HG02885 (cell line): Measurements from ENCODE around the gene SGCD.

ENCODE experiments used
- ATAC-seq: cut with Tn5 transposase; IDR thresholded peaks from one replicate; pipeline ENCODE4 v1.9.1; 2021; ENCODE audit warnings: mild to moderate bottlenecking; ENCODE audit not compliant: unreplicated experiment, poor library complexity

The SGCD gene

DNA sequence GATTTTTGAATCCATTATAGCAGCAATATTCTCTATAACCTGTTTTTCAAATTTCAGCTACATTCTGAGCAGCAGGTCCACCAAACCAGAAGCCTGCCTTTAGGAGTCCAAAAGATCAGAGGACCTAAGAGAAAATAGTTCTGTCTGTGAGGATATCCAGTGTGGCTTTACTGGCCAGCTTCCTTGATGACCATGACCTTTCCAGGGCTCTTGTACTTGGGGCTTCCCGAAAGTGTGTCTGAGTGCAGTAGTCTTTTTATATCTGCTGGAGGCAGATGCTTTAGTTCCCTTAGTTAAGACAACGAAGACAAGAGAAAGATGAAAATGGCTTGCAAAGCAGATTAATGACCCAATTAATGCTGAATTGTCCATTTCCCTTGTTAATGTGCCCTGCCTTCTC is 72.4 kb downstream of the SGCD start:
- no peak for ATAC-seq

- ATAC-seq, result no peak
These were observed 73.4 kb downstream of the SGCD start for GRCh38 chr5:156400231-156400986.

DNA sequence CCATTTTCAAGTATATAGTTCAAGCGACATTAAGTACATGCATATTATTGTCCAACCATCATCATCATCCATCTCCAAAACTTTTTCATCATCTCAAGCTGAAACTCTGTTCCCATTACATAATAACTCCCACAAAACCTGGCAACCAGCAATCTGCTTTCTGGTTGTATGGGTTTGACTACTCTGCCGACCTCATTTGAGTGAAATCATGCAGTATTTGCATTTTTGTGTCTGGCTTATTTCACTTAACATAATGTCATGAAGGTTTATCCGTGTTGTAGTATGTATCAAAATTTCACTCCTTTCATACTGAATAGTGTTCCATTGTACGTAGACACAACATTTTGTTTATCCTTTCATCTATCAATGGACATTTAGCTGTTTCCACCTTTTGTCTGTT is 74.8 kb downstream of the SGCD start:
- peak; percentile 8 for ATAC-seq

DNA sequence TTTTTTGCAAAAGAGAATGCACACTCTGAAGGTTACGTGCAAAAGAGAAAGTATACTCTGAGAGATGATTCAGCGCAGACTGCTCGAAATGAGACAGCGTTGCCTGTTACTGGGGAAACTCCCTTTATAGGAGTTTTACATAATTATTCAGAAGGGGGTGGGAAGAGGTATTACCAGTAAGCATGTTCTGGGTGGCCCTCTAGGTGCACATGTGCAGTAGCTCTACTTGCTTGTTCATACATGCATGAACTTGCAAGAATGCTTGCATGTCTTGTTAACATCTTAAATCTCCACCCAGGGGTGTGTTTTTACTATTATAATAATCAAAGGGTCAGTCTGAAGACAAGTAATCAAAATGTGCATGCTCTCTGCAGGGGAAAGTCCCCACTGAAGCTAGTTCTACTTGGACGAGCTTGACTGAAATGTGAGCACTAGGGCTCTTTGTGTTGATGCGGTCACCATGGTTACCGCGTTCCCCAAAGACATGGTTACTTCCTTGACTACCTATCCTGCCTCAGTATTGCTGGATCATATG is 75.5 kb downstream of the SGCD start:
- ATAC-seq, result peak; percentile 96

DNA sequence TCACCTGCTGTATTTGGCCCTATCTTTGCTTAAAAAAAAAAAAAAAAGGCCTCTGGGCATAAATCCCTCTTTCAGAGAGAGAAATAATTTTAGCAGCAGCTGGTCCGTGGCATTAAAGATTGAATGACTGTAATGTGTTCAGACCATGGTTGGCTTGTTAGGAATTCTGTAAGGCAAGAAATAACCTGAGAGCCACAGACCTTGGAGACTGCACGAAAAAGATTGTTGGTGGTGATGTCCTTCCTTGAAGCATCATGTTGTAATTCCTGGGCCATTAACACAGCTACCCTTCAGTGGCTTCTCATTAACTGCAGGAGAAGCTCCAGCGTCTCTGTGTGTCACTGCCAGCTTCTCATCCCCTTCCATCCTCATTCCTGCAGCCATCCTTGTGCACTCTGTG is 79.0 kb downstream of the SGCD start:
- no peak for ATAC-seq

- ATAC-seq, result no peak
These were observed 80.3 kb downstream of the SGCD start for GRCh38 chr5:156407251-156407650.

DNA sequence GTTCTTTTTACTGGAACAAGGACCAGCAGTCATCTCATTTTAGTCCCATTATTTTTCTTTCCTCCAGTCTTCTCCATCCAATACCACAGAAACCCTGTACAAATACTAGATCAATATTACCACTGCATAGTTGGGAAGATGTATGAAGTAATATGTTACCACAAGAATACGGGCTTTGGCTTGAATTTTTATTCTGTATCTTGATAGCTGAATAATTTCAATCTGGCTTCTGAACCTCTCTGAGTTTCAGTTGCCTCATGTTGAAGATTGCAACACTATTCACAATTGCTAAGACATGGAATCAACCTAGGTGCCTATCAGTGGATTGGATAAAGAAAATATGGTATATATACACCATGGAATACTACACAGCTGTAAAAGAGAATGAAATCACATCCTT is 82.9 kb downstream of the SGCD start:
- no peak for ATAC-seq

- no peak for ATAC-seq
These were observed 84.2 kb downstream of the SGCD start for GRCh38 chr5:156411185-156411613.

DNA sequence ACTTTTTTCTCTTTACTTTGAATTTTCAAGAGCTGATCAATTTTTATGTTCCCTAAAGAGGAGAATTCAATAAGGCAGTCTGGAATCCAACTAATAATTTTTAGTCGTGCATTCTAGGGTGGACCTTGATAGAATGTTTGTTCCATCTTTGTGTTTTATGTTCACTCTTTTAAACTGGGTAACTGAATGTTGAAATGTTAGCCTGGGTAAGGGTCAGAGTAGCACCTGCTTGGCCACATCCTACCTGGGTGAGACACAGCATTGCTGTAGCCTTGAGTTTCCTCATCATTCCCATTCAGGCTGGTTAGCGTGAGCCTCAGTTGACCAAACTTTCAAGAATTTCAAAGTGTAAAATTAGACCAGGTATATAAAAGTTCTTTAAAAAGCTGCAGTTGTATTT is 85.0 kb downstream of the SGCD start:
- ATAC-seq, result no peak

DNA sequence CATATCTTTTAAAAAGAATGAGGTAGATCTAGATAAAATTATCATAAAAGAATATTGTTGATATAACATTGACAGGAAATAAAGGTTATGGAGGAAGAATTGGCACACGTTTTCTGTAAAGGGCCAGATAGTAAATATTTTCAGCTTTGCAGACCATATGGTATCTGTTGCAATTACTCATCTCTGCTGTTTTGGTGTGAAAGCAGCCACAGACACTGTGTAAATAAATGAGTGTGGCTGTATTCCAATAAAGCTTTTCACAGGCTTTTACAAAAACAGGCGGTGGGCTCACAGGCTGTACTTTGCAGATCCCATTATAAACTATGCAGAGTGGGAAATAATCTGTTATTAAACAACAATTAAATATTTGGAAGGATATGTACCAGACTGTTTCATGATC is 87.4 kb downstream of the SGCD start:
- no peak for ATAC-seq

GRCh38 chr5:156419661-156420060 is 92.7 kb downstream of the SGCD start:
- ATAC-seq, result no peak

DNA sequence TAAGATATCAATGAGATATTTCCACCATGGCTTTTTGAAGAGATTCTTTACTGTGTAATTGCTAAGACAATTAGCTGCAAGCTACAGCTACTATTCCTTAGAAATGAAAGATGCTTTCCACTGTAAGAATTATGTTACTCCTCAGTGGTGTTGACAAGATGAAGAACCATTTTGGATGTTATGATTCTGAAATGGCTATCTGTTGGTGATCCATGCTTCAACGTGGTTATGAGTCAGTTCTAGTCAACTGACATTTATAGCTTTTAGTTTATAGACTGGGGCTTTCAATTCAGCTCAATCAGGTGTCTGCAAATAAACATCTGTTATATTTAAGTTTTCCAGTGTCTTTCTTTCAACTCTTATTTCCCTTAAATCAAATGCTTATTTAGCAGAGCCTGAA is 93.7 kb downstream of the SGCD start:
- ATAC-seq, result no peak

DNA sequence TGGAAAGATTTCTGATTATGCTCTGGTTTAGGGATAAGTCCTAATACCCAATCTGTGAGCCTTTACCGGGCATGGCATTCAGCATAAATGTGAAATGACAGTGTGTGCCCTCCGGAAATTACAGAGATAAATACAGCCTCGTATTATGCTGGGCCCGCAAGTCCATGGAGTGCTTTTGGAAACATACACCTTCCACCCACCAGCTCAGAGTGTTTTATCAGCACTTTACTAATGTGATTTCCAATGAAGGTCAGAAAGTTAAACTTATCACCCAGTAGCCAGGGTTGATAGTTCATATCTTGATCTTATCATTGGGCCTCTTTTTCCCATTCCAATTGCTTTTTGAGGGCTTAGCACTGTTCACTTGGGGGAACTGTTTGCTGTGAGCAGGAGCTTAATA is 94.8 kb downstream of the SGCD start:
- no peak for ATAC-seq

- ATAC-seq, result no peak
These were observed 96.6 kb downstream of the SGCD start for GRCh38 chr5:156423597-156423996.

DNA sequence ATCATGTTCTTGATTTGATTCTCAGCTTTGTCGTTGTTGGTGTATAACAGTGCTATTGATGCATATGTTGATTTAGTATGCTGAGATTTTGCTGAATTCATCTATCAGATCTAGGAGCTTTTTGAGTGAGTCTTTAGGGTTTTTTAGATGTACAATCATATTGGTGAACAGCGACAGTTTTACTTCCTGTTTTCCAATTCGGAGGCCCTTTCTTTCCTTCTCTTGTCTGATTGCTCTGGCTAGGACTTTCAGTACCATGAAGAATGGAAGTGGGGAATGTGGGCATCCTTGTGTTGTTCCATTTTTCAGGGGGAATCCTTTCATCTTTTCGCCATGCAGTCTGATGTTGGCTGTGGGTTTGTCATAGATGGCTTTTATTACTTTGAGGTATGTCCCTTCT is 100.4 kb downstream of the SGCD start:
- no peak for ATAC-seq

DNA sequence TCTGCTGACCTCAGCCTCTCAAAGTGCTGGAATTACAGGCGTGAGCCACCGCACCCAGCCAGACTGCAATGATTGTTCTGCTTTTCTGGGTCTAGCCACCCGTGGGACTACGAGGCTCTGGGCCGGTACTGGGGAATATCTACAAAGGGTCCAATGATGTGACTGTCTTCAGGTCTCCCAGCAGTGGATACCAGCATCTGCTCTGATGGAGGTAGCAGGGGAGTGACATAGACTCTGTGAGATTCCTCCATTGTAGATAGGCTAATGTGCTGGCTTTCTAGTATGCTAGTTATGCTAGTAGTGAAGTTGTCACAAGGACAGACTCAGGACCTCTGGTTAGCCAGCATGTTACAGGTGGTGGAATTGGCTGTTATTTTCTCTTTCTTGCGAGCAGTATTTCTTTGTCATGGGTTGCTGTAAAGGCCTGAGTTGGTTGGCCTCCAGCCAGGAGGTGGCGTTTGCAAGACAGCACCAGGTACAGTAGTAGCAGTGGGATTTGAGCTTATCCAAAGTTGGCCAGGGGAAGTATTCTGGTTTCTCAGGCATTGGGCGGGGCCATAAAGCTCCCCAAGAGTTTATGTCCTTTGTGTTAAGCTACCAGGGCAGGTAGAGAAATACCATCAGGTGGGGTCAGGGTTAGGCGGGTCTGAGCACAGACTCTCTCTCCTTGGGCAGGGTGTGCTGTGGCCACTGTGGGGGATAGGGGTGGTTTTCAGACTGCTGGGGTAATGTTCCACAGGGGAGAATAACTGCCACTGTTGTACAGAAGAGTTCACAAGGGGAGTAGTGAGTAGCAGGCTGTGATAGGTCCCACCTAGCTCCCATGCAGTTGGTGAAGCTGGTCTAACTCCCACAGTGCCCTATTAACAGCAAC is 105.2 kb downstream of the SGCD start:
- no peak for ATAC-seq

DNA sequence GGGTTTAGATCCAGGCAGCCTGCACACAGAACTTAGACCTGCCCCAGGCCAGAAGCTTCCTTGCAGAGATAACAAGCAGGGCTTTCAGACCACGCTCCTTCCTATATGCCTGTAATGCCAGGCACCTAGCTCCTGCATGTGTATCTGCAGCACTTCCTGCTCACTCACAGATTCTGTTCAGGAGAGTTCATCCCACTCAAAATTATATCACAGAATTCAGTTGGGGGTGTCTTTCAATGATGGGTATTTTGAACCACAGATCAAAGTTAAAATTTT is 105.8 kb downstream of the SGCD start:
- no peak for ATAC-seq

DNA sequence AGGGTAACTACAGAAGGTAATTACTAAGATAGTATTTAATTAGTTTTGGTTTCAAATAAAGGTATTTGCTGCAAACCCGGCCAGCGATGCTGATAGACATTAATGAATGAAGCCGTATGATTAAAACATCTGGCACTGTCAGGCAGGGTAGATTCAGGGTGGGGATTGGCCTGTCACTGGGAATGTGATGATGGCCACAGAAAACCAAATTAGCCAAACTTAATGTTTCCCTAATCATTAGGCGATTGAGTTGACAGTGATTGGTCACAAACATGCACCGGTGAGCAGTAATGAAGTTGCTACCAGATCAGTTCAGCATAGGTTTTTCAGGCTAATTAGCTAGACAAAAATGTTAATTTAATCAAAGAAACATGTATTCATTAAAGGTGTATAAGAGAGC is 107.5 kb downstream of the SGCD start:
- no peak for ATAC-seq

- ATAC-seq, result no peak
These were observed 108.1 kb downstream of the SGCD start for GRCh38 chr5:156435101-156435500.

DNA sequence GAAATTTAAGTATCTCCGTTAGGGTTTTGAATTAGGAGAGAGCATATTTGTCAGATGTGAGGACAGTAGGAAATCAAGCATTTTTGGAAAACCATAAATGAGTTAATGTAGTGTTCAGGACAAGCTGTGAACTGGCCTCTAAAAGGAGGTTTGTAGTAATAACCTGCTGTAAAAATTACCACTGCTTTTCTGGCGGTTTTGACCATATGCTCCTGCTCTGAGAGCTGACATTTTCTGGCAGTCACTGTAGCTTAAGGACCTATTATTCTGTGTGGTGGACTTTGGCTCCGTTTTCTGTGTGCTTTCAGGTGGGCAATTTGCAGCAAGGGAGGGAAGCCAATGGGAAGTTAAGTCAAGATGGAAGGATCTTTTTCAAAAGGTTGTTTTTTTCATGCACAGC is 111.1 kb downstream of the SGCD start:
- ATAC-seq, result no peak

- ATAC-seq, result no peak
These were observed 117.9 kb downstream of the SGCD start for GRCh38 chr5:156444753-156445291.
